ENCODE data around the gene PITPNC1.

DNA sequence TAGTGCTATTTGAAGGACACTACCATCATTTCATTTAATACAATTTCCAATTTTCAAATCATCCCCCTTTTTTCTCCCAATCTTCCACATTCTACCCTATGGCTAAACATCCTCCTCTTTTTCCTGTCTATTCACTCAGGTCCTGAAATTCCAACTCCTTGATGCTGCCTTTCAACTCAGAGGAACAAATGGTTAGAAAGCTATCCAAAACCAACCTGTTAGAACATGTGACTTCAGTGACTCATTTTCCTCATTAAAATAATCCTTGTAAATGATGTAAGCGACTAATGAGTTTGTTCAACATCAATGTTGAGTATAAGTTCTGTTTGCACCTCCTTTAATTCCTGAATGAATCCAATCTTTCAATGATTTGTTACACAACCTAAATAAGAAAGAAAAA, 16.2 kb upstream of the PITPNC1 start:
- TF ChIP-seq EP300 (IDR thresholded peaks at IDR 0.05) (no peak), POLR2AphosphoS5 (IDR thresholded peaks at IDR 0.05) (no peak)
- TF ChIP-seq, protein P1, sequence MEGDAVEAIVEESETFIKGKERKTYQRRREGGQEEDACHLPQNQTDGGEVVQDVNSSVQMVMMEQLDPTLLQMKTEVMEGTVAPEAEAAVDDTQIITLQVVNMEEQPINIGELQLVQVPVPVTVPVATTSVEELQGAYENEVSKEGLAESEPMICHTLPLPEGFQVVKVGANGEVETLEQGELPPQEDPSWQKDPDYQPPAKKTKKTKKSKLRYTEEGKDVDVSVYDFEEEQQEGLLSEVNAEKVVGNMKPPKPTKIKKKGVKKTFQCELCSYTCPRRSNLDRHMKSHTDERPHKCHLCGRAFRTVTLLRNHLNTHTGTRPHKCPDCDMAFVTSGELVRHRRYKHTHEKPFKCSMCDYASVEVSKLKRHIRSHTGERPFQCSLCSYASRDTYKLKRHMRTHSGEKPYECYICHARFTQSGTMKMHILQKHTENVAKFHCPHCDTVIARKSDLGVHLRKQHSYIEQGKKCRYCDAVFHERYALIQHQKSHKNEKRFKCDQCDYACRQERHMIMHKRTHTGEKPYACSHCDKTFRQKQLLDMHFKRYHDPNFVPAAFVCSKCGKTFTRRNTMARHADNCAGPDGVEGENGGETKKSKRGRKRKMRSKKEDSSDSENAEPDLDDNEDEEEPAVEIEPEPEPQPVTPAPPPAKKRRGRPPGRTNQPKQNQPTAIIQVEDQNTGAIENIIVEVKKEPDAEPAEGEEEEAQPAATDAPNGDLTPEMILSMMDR (IDR thresholded peaks at IDR 0.05): no peak

Measured in gastroesophageal sphincter (tissue), 3 donors.